GM18520 (cell line): ENCODE results near the gene PBX1.

Source experiments
- ATAC-seq: cut with Tn5 transposase; IDR thresholded peaks from one replicate; pipeline ENCODE4 v1.9.1; 2021; ENCODE audit not compliant: unreplicated experiment

Gene PBX1

GRCh38 chr1:164693564-164694359 is 134.8 kb downstream of the PBX1 start:
- ATAC-seq: no peak

- no peak for ATAC-seq
Measured at GRCh38 chr1:164694505-164694904, 135.5 kb downstream of the PBX1 start.

GRCh38 chr1:164695956-164696665 is 137.1 kb downstream of the PBX1 start:
- no peak for ATAC-seq

- ATAC-seq: no peak
Measured at GRCh38 chr1:164699815-164700491, 141.0 kb downstream of the PBX1 start.

GRCh38 chr1:164700683-164701082 is 141.7 kb downstream of the PBX1 start:
- ATAC-seq: no peak

- ATAC-seq: no peak
Measured at GRCh38 chr1:164701189-164701761, 142.3 kb downstream of the PBX1 start.

GRCh38 chr1:164702216-164702615 is 143.2 kb downstream of the PBX1 start:
- ATAC-seq: no peak

- no peak for ATAC-seq
Measured at GRCh38 chr1:164702664-164703063, 143.7 kb downstream of the PBX1 start.

- no peak for ATAC-seq
Measured at GRCh38 chr1:164703463-164703862, 144.5 kb downstream of the PBX1 start.

- ATAC-seq: no peak
Measured at GRCh38 chr1:164703960-164704411, 145.0 kb downstream of the PBX1 start.

GRCh38 chr1:164704954-164705353 is 146.0 kb downstream of the PBX1 start:
- ATAC-seq: no peak

- no peak for ATAC-seq
Measured at GRCh38 chr1:164706606-164706987, 147.6 kb downstream of the PBX1 start.

- ATAC-seq: no peak
Measured at GRCh38 chr1:164707868-164708331, 148.9 kb downstream of the PBX1 start.

GRCh38 chr1:164708596-164708995 is 149.6 kb downstream of the PBX1 start:
- no peak for ATAC-seq

GRCh38 chr1:164709126-164709525 is 150.1 kb downstream of the PBX1 start:
- ATAC-seq: no peak

- no peak for ATAC-seq
Measured at GRCh38 chr1:164709541-164710278, 150.7 kb downstream of the PBX1 start.

- no peak for ATAC-seq
Measured at GRCh38 chr1:164712131-164713036, 153.4 kb downstream of the PBX1 start.

- no peak for ATAC-seq
Measured at GRCh38 chr1:164713456-164714207, 154.6 kb downstream of the PBX1 start.
